Mesothelial cell of epicardium (in vitro differentiated cells): Measurements from ENCODE around the gene ALKBH4. TPM values are rescaled to one million over a fixed set of nuclear protein-coding genes. Genes with fewer than 3 reads are reported as not detected.
"Not testable (repeated sequence)": the region's sequence is repeated elsewhere in the genome, so short reads cannot be mapped to it uniquely, and the experiment has no call there.

Source experiments
- DNase-seq, 2 experiments: peaks; one replicate each; pipeline ENCODE4 v3.0.0; 2021; ENCODE audit warnings: low spot score in 2 of 2; ENCODE audit not compliant: unreplicated experiment in 2 of 2
- H3K27ac Mint-ChIP-seq: 2 replicates; pipeline ENCODE4 v1.8.0; 2021; ENCODE audit warnings: mixed read lengths
- H3K27me3 Mint-ChIP-seq: 2 replicates; pipeline ENCODE4 v1.8.0; 2021; ENCODE audit warnings: low read depth, mixed read lengths
- H3K36me3 Mint-ChIP-seq: 2 replicates; pipeline ENCODE4 v1.8.0; 2021; ENCODE audit warnings: mixed read lengths
- H3K4me1 Mint-ChIP-seq: 2 replicates; pipeline ENCODE4 v1.8.0; 2021; ENCODE audit warnings: mixed read lengths
- H3K4me3 Mint-ChIP-seq: 2 replicates; pipeline ENCODE4 v1.8.0; 2021; ENCODE audit warnings: mild to moderate bottlenecking, moderate library complexity, mixed read lengths
- H3K9me3 Mint-ChIP-seq: 2 replicates; pipeline ENCODE4 v1.8.0; 2021; ENCODE audit warnings: mixed read lengths
- total RNA-seq: library from RNA; stranded (reverse); gene quantifications from 3 replicates; pipeline ENCODE4 v1.2.1, GENCODE V29; 2021

ALKBH4 gene
- total RNA-seq, 1 donor from 2014 or later = 14.9 TPM

DNA sequence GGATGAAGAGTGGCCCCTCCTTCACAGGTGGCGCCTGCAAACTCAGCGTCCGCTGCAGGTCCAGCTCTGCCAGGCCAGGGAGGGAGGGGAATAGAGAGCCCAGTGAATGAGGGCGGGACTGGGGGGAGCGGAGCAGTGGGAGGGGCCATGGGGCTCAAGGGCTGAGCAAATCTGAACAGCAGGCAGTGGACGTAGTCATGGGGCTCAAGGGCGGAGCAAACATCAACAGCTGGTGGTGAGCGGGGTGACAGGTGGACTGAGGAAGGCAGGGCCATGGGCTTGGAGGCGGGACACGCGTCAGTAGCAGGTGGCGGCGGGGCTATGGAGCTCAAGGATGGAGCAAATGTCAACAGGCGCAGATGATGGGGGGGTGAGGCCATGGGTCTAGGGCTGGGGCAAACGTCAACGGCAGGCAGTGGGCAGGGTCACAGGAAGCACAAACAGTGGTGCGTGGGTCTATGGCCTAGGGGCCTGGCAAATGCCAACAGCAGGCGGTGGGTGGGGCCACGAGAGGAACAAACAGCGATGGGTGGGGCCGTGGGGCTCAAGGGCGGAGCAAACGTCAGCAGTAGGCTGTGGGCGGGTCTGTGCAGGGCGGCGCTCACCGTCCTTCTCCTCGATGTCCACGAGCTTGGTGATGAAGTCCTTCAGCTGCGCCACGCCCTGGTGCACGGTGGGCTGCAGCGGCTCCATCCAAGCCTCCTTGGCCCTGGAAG, 28.7 kb upstream of the ALKBH4 start:
- DNase-seq, H3K4me3 Mint-ChIP-seq, H3K9me3 Mint-ChIP-seq, H3K4me1 Mint-ChIP-seq, H3K36me3 Mint-ChIP-seq, H3K27ac Mint-ChIP-seq, H3K27me3 Mint-ChIP-seq: not testable (repeated sequence)

- not testable (repeated sequence) for H3K9me3 Mint-ChIP-seq, H3K27me3 Mint-ChIP-seq, H3K27ac Mint-ChIP-seq, H3K4me1 Mint-ChIP-seq, H3K4me3 Mint-ChIP-seq, H3K36me3 Mint-ChIP-seq
- peak in 1 of 2 experiments; percentile 49 for DNase-seq
Observed at GRCh38 chr7:102490529-102491075, 25.9 kb upstream of the ALKBH4 start.

GRCh38 chr7:102484317-102484716, 19.7 kb upstream of the ALKBH4 start:
- H3K4me1 Mint-ChIP-seq, H3K27me3 Mint-ChIP-seq: not testable (repeated sequence)

DNA sequence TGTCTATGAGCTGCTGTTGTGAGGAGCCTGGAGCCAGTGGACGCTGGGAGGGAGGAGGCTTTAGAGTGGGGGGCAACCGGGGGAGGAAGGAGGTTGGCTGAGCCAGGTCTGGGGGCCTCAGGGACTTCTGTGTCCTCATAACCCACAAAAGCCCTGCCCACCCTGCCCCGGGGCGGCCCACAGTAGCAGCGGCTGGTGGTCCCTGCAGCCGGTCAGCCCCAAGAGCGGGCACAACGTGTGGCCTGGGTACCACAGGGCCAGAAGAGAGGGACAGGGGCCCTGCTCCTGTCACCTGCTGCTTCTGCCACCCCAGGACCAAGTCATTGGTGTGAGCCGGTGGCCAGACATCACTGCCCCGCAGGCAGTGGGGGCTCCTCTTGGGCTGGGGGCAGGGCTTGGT, 17.3 kb upstream of the ALKBH4 start:
- not testable (repeated sequence) for DNase-seq, H3K9me3 Mint-ChIP-seq, H3K27me3 Mint-ChIP-seq, H3K4me3 Mint-ChIP-seq, H3K27ac Mint-ChIP-seq, H3K4me1 Mint-ChIP-seq, H3K36me3 Mint-ChIP-seq

More at GRCh38 chr7:102484317-102484716, 19.7 kb upstream of the ALKBH4 start:
- not testable (repeated sequence) for H3K4me3 Mint-ChIP-seq, H3K36me3 Mint-ChIP-seq, DNase-seq, H3K9me3 Mint-ChIP-seq, H3K27ac Mint-ChIP-seq

DNA sequence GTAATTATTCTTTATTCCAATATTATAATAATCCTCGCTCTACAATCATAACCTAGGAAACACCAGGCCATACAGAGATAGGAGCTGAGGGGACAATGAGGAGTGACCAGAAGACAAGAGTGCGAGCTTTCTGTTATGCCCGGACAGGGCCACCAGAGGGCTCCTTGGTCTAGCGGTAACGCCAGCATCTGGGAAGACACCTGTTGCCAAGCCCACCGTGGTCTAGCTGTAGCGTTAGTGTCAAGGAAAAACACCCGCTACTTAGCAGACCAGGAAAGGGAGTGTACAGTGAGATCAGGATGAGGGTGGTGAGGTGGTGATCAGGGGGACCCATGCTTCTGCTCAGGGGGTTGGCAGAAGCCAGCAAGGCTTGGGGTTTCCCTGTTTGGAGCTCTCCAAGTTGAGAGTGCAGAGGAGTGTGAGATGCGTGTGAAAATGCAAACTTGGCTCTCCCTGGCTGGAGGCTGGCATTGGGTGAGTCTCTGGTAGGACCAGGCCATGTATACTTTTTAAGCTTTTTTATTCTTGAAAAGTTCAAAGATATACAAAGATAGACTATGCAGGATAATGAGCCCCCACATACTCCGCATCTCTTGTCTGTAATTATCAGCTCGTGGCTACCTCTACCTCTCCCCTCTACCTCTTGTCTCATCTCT, 15.4 kb upstream of the ALKBH4 start:
- H3K9me3 Mint-ChIP-seq, H3K27ac Mint-ChIP-seq, H3K4me3 Mint-ChIP-seq, H3K27me3 Mint-ChIP-seq, H3K4me1 Mint-ChIP-seq, H3K36me3 Mint-ChIP-seq: not testable (repeated sequence)
- peak in 1 of 2 experiments; percentile 49 for DNase-seq

GRCh38 chr7:102479209-102479584, 14.5 kb upstream of the ALKBH4 start:
- H3K27me3 Mint-ChIP-seq, H3K27ac Mint-ChIP-seq, H3K4me3 Mint-ChIP-seq, H3K36me3 Mint-ChIP-seq, H3K9me3 Mint-ChIP-seq, DNase-seq, H3K4me1 Mint-ChIP-seq: not testable (repeated sequence)

- not testable (repeated sequence) for H3K9me3 Mint-ChIP-seq, H3K36me3 Mint-ChIP-seq, H3K27me3 Mint-ChIP-seq, H3K4me1 Mint-ChIP-seq
- DNase-seq = peak in 1 of 2 experiments; percentile 80
- H3K27ac Mint-ChIP-seq = peak within 1 kb of the TSS; percentile 69
- H3K4me3 Mint-ChIP-seq = peak within 1 kb of the TSS; percentile 82
Observed at GRCh38 chr7:102478314-102479208, 13.9 kb upstream of the ALKBH4 start, which contains the start of gene POLR2J. TSS of gene POLR2J (minus strand) at chr7:102478922. CDS start at chr7:102478860, 62 bp downstream.

DNA sequence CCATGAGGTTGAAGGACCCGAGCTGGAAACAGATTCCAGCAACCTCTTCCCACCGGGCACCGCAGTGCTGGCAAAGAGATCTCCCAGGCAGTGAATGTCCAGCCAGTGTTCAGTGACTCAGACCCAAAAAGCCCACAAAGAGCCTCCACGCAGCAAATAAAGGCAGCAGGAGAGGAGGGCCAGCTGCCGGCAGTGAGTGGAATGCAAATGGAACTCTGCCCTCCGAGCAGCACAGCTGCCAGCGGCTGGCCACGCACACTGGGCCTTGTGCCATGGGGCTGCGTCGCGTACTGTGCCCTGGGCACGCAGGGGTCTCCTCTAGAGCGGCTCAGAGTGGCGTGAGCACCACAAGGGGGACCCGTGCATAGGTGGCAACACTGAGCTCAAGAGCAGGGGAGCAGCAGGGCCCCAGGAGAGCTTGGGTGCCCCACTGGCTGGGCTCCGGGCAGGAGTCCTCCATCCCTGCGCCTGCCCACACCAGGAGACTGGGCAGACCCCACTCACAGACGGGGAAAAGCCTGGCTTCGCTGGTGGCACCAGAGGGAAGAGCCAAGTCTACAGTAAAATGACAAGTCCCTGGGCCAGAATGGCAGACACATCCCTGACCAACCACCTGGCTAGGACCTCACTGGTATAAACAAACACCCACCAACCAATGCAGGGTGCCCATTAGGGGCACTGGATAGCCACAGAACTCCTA, 10.2 kb upstream of the ALKBH4 start:
- DNase-seq = peak in 1 of 2 experiments; percentile 25
- H3K27me3 Mint-ChIP-seq, H3K4me3 Mint-ChIP-seq, H3K27ac Mint-ChIP-seq, H3K4me1 Mint-ChIP-seq, H3K9me3 Mint-ChIP-seq, H3K36me3 Mint-ChIP-seq: not testable (repeated sequence)

GRCh38 chr7:102474116-102474515, 9.5 kb upstream of the ALKBH4 start:
- H3K27ac Mint-ChIP-seq, H3K4me1 Mint-ChIP-seq, H3K9me3 Mint-ChIP-seq, H3K36me3 Mint-ChIP-seq, H3K27me3 Mint-ChIP-seq, H3K4me3 Mint-ChIP-seq, DNase-seq: not testable (repeated sequence)
